Measurements from ENCODE around the gene CHD6. TPM values are rescaled to one million over a fixed set of nuclear protein-coding genes. Genes with fewer than 3 reads are reported as not detected.

Gene CHD6
- polyA plus RNA-seq, 3 donors = 44.6 to 53.8 (median 47.4) TPM

GRCh38 chr20:41469868-41470267 is 148.3 kb downstream of the CHD6 start:
- DNase-seq (ENCODE audit: low read depth in 3 of 3, low spot score in 2 of 3) = no peak

GRCh38 chr20:41468994-41469600 is 149.1 kb downstream of the CHD6 start:
- DNase-seq (ENCODE audit: low read depth in 3 of 3, low spot score in 2 of 3) = no peak

DNA sequence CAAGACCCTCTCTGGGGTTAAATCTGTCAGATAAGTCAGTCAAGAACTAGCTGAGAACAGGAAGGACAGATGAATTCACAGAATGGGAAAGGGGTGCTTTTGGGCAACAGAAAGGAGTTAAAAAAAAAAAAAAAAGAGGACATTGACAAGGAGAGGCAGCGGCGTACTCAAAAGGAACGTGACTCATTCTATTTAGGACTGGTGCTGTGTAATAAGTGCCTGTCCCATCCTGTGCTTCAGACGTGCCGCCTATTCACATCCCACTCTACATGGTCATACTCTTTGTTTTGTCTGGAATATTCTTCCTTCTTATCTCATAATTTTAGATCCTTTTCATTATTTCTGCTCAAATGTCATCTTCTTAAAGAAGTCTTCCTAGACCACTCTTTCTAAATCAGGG is 150.5 kb downstream of the CHD6 start:
- no peak for DNase-seq (ENCODE audit: low read depth in 3 of 3, low spot score in 2 of 3)

GRCh38 chr20:41467220-41467619 is 151.0 kb downstream of the CHD6 start:
- DNase-seq (ENCODE audit: low read depth in 3 of 3, low spot score in 2 of 3) = no peak

DNA sequence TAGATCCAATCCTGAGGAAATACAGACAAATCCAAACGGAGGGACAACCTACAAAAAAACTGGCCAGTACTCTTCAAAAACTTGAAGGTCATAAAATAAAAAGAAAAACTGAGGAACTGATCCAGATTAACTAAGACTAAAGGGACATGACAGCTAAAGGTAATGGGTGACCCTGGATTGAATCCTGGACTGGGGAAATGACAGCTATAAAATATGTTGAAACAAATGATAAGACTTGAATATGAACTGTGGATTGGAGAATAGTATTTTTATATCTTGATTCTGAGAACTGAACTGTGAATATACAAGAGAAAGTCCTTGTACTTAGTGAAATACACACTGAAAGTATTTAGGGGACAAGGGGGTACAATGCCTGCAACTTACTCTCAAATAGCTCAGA is 154.6 kb downstream of the CHD6 start:
- no peak for DNase-seq (ENCODE audit: low read depth in 3 of 3, low spot score in 2 of 3)

DNA sequence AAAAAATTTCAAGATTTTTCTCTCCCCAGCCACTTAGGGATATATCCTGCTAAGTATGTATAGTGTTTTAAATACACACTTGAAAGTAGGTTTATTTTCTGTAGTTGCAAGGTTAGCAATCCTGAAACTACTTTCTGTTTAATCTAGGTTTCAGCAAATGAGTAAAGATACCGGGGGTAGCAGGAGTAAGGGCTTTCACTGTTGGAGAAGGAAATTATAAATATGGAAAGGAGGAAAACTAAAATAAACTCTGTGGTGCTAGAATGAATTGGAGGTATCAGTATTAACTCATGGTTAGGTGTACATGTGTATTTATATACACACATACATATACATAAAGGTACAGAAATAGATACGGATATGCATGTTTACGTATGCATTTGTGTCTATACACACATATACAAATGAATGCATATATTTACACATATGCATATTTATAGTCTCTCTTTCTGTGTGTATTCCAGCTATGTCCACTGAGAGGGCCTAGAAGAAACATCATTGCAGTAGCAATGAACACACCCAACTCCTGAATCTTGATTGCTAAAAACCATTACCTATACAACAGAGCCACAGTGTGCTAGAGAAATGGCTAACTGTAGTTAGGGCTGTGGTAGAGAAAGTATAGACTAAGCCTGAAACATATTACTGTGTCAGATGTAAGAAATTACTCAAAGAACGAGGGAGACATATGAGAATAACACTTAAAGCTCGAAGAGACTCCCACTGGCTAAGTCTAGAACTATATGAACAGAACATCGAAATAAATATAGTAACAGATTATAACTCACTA is 155.6 kb downstream of the CHD6 start:
- DNase-seq (ENCODE audit: low read depth in 3 of 3, low spot score in 2 of 3) = no peak

GRCh38 chr20:41458761-41459160 is 159.4 kb downstream of the CHD6 start:
- no peak for DNase-seq (ENCODE audit: low read depth in 3 of 3, low spot score in 2 of 3)

DNA sequence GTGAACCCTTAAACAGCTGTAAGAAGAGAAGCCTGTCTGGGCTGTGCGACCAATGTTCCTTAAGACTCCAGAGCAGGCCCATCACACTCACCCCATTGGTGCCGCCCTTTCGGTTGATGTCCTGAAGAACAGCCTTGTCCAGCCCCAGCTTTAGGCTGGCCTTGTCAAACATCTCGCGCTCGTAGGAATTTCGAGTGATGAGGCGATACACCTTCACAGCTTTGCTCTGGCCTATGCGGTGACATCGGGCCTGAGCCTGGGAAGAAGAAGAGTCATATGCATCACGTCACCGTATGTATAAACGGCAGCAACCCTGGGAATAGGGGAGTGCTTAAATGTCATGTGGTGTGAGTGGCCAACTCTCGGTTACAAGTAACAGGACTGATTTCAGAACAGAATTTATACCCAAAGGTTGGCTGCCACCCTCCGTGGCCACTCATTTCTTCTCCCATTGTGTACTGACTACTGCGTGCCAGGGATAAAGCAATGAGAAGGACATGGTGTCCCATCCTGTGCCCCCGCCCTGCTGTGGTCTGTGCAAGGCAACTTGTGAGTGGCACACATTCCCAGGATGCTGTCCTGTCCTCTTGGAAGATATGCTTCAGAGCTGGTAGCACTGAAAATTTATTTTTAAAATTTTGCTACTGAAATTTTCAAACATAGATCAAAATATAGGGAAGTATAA is 160.9 kb downstream of the CHD6 start:
- no peak for DNase-seq (ENCODE audit: low read depth in 3 of 3, low spot score in 2 of 3)

DNA sequence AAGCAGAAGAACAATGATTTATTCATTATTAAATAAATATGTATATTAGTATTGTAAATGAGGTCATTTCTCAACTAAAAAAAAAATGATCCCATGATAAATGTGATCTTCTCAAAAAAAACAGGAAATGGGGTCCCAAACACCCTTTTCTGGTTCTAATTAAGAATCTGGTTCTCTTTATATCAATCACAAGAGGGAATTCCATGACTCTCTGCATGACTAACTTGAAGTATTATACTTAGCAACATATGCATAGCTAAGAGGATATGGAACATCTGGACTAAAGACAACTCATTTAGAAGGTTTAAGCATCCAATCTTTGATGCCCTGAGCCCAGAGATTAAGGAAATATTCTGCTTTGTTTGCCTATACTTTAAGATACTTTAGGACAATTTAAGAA is 161.8 kb downstream of the CHD6 start:
- DNase-seq (ENCODE audit: low read depth in 3 of 3, low spot score in 2 of 3) = no peak

DNA sequence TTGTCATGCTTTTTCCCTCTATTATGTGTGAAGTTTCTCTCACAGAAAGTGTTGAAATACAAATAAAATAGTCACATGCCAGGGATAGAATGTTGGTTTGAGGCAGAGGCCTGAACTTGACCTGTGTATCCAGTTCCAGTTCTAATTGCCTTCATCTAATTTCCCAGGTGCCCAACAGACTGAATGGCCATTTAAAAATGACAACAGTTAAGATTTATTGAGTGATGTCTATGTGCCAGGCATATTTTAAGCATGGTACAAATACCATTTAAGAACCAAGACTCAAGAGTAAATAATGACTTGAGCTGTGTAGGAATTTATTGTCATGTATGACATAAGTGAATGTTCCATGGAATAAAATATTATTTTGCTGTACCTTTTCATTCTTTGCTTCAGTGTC is 163.9 kb downstream of the CHD6 start:
- no peak for DNase-seq (ENCODE audit: low read depth in 3 of 3, low spot score in 2 of 3)

DNA sequence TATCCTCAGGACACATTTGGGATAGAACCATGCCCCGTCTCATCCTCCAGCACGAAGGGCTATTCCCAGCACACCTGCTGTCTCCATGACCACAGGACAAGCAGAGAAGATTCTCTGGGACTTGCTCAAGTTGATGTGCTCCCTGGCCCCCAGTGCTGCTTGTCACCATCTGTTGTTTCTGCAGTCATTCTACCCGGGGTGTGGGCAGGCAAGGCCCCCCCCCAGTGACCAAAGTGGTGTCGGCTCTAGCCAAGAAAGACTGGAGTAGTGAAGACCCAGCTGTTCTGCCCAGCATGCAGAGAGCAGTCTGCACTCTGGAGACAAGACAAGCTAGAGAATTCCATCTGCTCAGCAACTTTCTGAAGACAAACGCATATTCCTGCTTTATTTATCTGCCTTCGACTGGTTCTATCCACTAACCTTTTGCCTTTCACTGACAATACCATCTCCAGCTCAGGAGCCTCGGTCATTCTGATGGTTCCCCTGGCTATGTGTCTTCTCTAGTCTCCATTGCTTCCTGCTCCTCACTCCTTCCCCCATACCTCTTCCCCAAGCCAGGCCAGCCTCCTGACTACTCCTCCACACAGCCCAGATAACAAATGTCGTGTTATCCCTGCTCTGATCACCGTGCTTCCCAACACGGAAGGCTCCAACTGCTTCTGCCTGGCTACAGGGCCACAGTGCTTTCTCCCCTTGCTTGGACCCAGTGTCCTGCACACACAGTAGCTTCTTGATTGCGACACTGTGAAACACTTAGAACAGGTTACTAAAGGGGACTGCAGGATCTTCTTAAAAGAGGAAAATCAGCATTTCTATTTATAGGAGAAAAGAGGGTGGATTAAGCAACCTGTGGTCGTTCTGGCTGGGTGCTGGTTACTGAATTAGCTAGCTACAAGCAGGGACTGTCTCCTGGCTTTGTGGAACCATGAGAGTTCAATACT is 164.9 kb downstream of the CHD6 start:
- DNase-seq (ENCODE audit: low read depth in 3 of 3, low spot score in 2 of 3) = no peak

DNA sequence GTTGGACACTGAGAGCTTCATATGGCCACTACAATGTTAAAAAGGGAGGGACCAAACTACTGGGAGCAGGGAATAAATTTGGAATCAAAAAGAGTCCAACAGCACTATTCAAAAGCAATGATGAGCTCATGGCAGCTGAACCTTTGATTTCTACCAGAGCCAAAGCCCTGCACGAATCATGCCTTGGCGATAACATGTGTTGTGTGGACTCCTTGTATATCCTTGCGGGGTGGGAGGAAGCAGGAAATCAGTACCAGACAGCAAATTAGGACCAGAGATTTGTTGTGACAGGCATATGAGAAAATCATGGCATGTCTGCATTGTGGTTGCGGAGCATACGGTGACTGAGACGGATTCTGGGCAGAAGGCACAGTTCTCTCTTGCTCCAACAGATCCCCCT is 166.0 kb downstream of the CHD6 start:
- DNase-seq (ENCODE audit: low read depth in 3 of 3, low spot score in 2 of 3) = no peak

DNA sequence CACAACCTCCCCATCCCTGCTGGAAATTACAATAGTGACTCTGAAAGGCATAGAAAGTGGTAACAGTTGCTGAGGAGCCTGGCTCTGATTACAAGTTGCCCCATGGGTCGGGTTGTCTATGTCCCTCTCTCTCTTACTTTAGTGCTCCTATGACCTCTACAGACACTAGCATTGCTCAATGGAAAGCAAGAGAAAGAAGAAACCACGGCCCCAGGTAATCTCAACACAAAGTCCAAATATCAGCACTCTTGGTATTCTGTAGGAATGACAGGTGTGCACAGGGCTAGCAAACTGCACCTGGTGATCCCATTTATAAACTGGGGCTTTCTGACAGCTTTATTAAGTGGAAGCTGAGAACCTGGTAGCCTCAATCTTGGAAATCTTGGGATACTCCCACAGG is 171.2 kb downstream of the CHD6 start:
- no peak for DNase-seq (ENCODE audit: low read depth in 3 of 3, low spot score in 2 of 3)

GRCh38 chr20:41446456-41446855 is 171.7 kb downstream of the CHD6 start:
- DNase-seq (ENCODE audit: low read depth in 3 of 3, low spot score in 2 of 3) = peak in 2 of 3 donors; percentile 39 to 45

DNA sequence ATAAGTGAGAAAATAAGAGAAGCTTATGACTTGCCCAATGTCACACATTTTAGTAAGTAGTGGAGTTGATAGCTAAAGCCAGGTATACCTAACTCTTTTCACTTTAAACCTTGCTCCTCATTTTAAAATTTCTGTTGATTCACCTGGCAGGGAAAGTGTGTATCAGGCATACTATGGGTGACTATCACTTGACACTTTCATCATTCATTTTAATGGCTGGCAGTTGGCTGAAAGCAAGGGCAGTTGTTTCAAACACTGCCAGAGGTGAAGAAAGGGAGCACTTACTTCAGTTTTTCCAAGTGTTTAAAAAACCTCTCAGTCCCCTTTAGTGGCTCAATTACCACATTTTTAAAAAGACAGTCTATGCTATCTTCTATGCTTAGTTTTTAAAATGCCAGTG is 173.4 kb downstream of the CHD6 start:
- DNase-seq (ENCODE audit: low read depth in 3 of 3, low spot score in 2 of 3) = no peak

GRCh38 chr20:41443691-41444090 is 174.5 kb downstream of the CHD6 start:
- no peak for DNase-seq (ENCODE audit: low read depth in 3 of 3, low spot score in 2 of 3)

DNA sequence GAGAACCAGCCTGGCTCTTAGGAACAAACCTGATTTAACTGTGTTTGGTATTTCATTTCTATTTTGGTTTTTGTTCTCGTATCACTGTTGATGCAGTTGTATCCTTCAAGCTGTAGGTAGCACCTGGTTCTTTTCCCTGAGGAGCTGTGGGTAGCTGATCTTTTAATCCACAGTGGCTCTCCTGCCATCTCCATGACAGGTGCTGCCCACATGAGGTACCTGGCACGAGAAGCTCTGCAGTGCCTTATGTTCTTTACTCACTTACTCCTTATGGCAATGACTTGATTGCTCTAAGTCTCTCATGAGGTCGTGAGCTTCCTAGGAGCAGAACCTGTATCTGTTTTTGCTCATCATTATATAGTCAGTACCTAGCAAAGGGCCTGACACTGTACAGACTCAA is 177.3 kb downstream of the CHD6 start:
- DNase-seq (ENCODE audit: low read depth in 3 of 3, low spot score in 2 of 3) = no peak

GRCh38 chr20:41437836-41438235 is 180.3 kb downstream of the CHD6 start:
- DNase-seq (ENCODE audit: low read depth in 3 of 3, low spot score in 2 of 3) = no peak

GRCh38 chr20:41436679-41437078 is 181.5 kb downstream of the CHD6 start:
- no peak for DNase-seq (ENCODE audit: low read depth in 3 of 3, low spot score in 2 of 3)

DNA sequence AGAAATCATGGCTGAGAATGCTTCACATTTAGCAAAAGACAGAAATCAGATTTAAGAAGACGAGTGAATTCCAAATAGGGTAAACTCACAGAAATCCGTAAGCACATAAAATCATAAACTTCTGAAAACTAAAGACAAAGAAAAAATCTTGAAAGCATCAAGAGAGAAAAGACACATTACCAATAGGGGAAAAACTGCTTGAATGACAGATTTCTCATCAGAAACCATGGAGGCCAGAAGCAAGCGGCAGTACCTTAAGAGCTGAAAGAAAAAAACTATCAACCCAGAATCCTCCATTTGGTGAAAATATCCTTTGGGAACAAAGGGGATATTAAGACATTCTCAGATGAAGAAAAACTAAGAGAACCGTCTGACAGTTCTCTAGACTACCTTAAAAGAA is 185.0 kb downstream of the CHD6 start:
- DNase-seq (ENCODE audit: low read depth in 3 of 3, low spot score in 2 of 3) = no peak

- DNase-seq (ENCODE audit: low read depth in 3 of 3, low spot score in 2 of 3) = no peak
These were observed 185.4 kb downstream of the CHD6 start for GRCh38 chr20:41432746-41433145.

Measured in right renal cortex interstitium (tissue), 3 donors.